ENCODE measurements around the gene ARHGAP21.

The ARHGAP21 gene

GRCh38 chr10:24542314-24543270 lies 181.1 kb downstream of the ARHGAP21 start:
- no peak for DNase-seq (ENCODE audit: low read depth in 2 of 2)

- DNase-seq (ENCODE audit: low read depth in 2 of 2), result no peak
Measured at GRCh38 chr10:24541239-24541753, 182.4 kb downstream of the ARHGAP21 start.

- no peak for DNase-seq (ENCODE audit: low read depth in 2 of 2)
Measured at GRCh38 chr10:24536636-24537035, 187.1 kb downstream of the ARHGAP21 start.

GRCh38 chr10:24533981-24534380 lies 189.7 kb downstream of the ARHGAP21 start:
- no peak for DNase-seq (ENCODE audit: low read depth in 2 of 2)
